ENCODE measurements around the gene NKX1-1.

GRCh38 chr4:1380368-1381151 is 25.7 kb downstream of the NKX1-1 start:
- TF ChIP-seq POLR2AphosphoS5 (IDR thresholded peaks at IDR 0.05; ENCODE audit: control insufficient read depth, insufficient read depth, low read depth, low read length) (no peak), CBX2 (IDR thresholded peaks at IDR 0.05; ENCODE audit: insufficient read depth, low read length, poor library complexity, severe bottlenecking) (no peak), OTX1 (CRISPR knock-in tag; IDR thresholded peaks at IDR 0.05) (no peak), ZNF589 (CRISPR knock-in tag; IDR thresholded peaks at IDR 0.05; ENCODE audit: low read depth) (no peak), POLR2A (conservative IDR thresholded peaks at IDR 0.05) (no peak), EP300 (IDR thresholded peaks at IDR 0.05; ENCODE audit: low read length) (no peak)
- TF ChIP-seq, protein P1, sequence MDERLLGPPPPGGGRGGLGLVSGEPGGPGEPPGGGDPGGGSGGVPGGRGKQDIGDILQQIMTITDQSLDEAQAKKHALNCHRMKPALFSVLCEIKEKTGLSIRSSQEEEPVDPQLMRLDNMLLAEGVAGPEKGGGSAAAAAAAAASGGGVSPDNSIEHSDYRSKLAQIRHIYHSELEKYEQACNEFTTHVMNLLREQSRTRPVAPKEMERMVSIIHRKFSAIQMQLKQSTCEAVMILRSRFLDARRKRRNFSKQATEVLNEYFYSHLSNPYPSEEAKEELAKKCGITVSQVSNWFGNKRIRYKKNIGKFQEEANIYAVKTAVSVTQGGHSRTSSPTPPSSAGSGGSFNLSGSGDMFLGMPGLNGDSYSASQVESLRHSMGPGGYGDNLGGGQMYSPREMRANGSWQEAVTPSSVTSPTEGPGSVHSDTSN (CRISPR knock-in tag; IDR thresholded peaks at IDR 0.05; ENCODE audit: low read depth) = no peak
- TF ChIP-seq, protein P1 (tag; conservative IDR thresholded peaks at IDR 0.05; ENCODE audit: low read depth) = no peak

All from K562 (cell line).